HEK293T (cell line): Measurements from ENCODE around the gene GULP1.

Source experiments
- ARNT ChIP-seq: fragments of 450-650 bp; IDR thresholded peaks from 2 replicates; pipeline ENCODE4 v1.6.1; 2017; ENCODE audit warnings: mild to moderate bottlenecking
- BHLHE40 ChIP-seq: fragments of 450-650 bp; IDR thresholded peaks from 2 replicates; pipeline ENCODE4 v1.6.1; 2016; ENCODE audit warnings: mild to moderate bottlenecking, moderate library complexity, borderline replicate concordance
- FOXK2 ChIP-seq: fragments of 450-650 bp; IDR thresholded peaks from 2 replicates; pipeline ENCODE4 v1.6.1; 2016; ENCODE audit warnings: mild to moderate bottlenecking
- FOXM1 ChIP-seq: fragments of 450-650 bp; IDR thresholded peaks from 2 replicates; pipeline ENCODE4 v1.6.1; 2017; ENCODE audit warnings: mild to moderate bottlenecking, borderline replicate concordance
- HDGF ChIP-seq: fragments of 450-650 bp; IDR thresholded peaks from 2 replicates; pipeline ENCODE4 v1.6.1; 2017; ENCODE audit warnings: antibody characterized with exemption, borderline replicate concordance
- LEF1 ChIP-seq: fragments of 450-650 bp; IDR thresholded peaks from 2 replicates; pipeline ENCODE4 v1.6.1; 2017; ENCODE audit warnings: mild to moderate bottlenecking, borderline replicate concordance
- NFRKB ChIP-seq: fragments of 450-650 bp; IDR thresholded peaks from 2 replicates; pipeline ENCODE4 v1.6.1; 2016; ENCODE audit warnings: mild to moderate bottlenecking, moderate library complexity
- PKNOX1 ChIP-seq: fragments of 450-650 bp; IDR thresholded peaks from 2 replicates; pipeline ENCODE4 v1.6.1; 2016
- SP1 ChIP-seq: fragments of 450-650 bp; IDR thresholded peaks from 2 replicates; pipeline ENCODE4 v1.6.1; 2017
- SUZ12 ChIP-seq: fragments of 450-650 bp; IDR thresholded peaks from 2 replicates; pipeline ENCODE4 v1.6.1; 2016; ENCODE audit warnings: mild to moderate bottlenecking
- TARDBP ChIP-seq: fragments of 450-650 bp; IDR thresholded peaks from 2 replicates; pipeline ENCODE4 v1.6.1; 2016
- ZNF384 ChIP-seq: fragments of 450-650 bp; IDR thresholded peaks from 2 replicates; pipeline ENCODE4 v1.6.1; 2016

- no peak for TF ChIP-seq SP1
- no peak for TF ChIP-seq PKNOX1
- no peak for TF ChIP-seq HDGF
- no peak for TF ChIP-seq TARDBP
- TF ChIP-seq FOXM1: no peak
- no peak for TF ChIP-seq FOXK2
- no peak for TF ChIP-seq NFRKB
- no peak for TF ChIP-seq ZNF384
- TF ChIP-seq LEF1: no peak
- no peak for TF ChIP-seq BHLHE40
- no peak for TF ChIP-seq ARNT
- no peak for TF ChIP-seq SUZ12
Observed at GRCh38 chr2:188551671-188552070, 260.0 kb downstream of the GULP1 start.
